Posterior cingulate gyrus (tissue), 11 donors: Measurements from ENCODE around the gene CA4.
"Not testable (repeated sequence)": the region's sequence is repeated elsewhere in the genome, so short reads cannot be mapped to it uniquely, and the experiment has no call there.

Source experiments
- DNase-seq, 10 donors: peaks; one replicate each; pipeline versions ENCODE4 v3.0.0 to v3.0.0-alpha.2; 2020 to 2021; ENCODE audit warnings: mixed read lengths in 3 of 10
- intact Hi-C: fragments of 100-400 bp; cut with DNase I; formaldehyde crosslinking; loops from one replicate; pipeline ENCODE4 v1.15.1; 2023

Gene CA4

DNA sequence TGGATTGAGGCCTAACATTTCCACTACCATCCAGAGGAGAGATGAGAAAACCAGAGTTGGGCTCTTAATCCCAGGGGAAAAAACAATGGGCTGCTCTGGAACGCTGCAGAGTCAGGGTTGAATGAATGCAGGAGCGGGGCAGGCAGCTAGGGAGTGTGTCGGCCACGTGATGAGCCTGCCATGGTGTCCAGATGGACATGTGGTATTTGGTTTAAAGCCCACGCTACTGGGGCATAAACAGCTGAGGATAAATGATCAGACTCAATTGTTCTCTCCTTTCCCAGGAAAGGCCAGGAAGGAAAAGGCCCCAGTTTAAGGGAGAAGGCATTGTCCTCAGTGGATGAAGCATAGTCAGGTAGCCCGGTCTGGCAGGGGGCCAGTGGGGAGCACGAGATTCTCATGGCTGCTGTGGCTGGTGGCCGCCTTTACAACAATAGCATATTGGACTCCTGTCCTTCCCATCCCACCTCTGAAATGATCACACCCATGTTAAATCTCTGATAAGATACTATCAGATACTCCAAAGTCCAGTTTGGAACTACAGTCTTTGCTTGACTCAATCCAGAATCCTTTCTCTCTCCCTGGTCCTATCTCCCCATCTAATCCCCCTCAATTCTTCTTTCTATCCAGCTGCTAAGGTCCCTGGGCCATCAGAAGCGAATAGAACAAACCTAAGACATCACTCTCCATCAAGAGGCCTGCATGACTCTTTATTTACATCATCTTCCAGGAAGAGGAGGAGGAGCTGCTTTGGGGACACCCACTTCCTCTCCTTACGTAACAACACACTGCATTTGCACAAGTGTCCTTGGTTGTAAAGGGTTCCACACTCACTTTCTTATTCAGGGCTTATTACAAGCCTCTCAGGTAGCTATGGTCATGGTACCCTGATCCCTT, 20.4 kb downstream of the CA4 start:
- intact Hi-C loops: no loop called here
- peak in 1 of 10 donors; percentile 35 for DNase-seq

DNA sequence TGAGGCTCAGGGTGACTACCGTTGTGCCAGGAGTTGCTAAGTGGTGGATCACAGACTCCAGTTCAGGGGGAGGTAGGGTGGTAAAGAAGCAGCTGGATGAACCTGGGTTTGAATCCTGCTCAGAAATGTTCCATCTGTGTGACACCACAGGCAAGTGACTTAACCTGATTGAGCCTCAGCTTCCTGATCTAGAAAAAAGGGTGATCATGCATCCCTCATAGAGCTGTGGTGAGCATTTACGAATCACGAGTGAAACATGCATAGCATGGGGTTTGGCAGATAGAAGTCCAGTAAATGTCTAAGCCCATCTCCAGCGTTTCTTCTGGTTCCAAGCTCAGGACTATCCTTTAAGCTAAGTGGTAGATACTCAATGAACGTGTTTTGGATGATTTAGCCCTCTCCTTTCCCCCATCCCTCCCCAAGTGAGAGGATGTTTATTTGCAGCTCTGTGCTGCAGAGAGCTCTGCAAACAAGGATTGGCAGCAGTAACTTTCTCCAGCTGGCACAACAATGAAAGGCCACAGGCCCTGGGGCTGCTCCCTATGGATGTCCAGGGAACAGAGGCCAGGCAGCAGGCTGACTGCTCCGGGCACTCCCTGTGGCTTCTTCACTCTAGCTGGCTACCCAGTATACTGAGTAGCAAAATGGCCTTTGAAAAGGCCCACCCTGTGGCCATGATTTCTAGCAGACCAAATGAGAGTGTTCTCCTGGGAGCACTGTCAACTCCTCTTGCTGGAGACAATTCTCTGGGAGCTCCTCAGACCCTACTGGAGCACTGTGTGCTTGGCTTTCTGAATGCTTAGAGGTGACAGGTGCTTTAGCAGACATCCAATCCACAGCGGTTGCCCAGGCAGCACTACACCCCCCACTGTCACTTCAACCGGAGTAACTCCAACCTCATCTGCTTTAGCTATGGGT, 21.3 kb downstream of the CA4 start:
- peak; percentile 31 to 94 (median 58) for DNase-seq
- intact Hi-C loops: no loop called here

DNA sequence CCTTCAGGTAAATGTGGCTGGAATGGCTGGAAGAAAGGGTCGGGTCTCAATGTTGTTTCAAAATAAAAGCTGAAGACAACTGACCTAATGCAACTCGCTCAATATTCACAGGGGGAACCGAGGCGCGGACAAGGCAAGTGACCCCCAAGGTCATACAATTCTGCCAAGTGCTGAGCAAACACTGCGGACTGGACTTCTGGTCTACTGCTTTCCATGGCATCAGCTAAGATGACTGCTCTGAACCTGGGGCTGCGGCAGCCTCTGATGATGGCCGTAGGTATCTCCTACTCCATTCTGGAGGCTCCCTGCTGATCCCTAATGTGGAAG, 21.9 kb downstream of the CA4 start:
- intact Hi-C loops: no loop called here
- DNase-seq: no peak

GRCh38 chr17:60173304-60173819, 23.6 kb downstream of the CA4 start:
- DNase-seq: no peak
- intact Hi-C loops: no loop called here

DNA sequence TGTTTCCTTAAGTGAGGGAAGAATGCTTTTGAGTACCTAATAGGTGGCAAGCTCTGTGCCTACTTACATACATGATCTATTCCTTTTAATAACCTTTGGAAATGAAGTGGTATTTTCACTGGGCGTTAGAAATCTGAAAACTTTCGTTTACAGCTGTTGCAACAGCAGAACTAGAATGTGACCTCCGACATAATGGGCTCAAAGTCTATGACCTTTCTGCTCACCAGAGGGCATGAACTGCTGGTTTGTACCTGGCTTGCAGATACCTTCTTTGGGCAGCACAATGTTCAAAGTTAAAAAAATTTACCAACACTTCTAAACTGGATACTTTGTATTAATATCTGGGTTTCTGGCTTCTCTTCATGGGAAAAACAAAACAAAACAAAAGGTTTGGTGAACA, 24.3 kb downstream of the CA4 start:
- intact Hi-C loops: loop anchor here (2.0 kb wide), 1 partner anchor 31 kb away; no protein-coding TSS in a partner anchor
- DNase-seq: no peak

- not testable (repeated sequence) for DNase-seq
- intact Hi-C loops: loop anchor here (2.0 kb wide), 1 partner anchor 32 kb away; no protein-coding TSS in a partner anchor
These were observed 25.0 kb downstream of the CA4 start for GRCh38 chr17:60174767-60175166.

DNA sequence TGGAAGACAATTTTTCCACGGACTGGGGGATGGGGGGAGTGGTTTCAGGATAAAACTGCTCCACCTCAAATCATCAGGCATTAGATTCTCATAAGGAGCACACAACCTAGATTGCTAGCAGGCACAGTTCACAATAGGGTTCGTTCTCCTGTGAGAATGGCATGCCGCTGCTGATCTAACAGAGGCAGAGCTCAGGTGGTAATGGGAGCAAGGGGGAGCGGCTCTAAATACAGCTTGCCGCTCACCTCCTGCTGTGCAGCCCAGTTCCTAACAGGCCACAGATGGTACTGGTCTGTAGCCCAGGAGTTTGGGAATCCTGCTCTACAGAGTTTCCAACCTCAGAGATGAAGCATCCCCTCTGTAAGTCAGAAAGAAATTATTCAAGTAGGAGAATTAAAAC, 27.0 kb downstream of the CA4 start:
- DNase-seq, intact Hi-C loops: not testable (repeated sequence)

DNA sequence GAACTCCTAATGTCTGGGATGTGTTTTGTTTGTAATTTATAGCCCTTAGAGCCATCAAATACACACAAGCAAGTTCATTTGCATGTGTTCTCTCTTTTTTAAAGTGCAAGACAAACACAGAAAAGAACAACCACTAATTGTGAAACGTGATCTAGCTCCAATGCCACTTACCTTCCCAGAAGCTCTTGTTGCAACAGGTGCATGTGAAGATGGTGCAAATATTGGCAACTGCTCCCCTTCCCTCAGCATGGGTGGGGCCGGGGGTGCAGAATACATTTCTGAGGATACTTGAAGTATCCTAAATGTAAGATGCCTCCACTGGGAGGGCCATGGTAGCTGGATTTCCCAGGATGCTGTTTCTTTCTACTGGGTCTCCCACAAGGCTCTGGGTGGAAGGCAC, 28.4 kb downstream of the CA4 start:
- DNase-seq, intact Hi-C loops: not testable (repeated sequence)

GRCh38 chr17:60180380-60180779, 30.6 kb downstream of the CA4 start:
- DNase-seq: not testable (repeated sequence)

DNA sequence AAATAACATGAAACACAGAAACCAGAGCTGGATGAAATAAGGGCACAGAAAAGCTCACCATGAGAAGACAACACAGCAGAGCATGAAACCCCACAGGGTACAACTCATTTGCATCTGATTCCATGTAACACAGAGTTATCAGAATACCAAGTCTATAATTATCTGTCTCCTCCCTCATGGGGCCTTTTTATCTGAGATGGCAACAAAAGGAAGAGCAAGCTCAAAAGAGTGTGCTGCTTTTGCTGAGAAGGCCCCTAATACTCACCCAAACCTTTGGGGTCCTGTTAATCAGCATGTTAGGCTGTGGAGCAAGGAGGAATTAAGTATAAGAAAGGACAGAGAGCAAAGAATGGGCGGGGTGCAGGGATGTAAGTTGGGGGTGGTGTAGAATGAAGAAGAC, 36.6 kb downstream of the CA4 start:
- intact Hi-C loops, DNase-seq: not testable (repeated sequence)

More at GRCh38 chr17:60180380-60180779, 30.6 kb downstream of the CA4 start:
- intact Hi-C loops: not testable (repeated sequence)

GRCh38 chr17:60186846-60187745, 37.3 kb downstream of the CA4 start:
- DNase-seq, intact Hi-C loops: not testable (repeated sequence)

DNA sequence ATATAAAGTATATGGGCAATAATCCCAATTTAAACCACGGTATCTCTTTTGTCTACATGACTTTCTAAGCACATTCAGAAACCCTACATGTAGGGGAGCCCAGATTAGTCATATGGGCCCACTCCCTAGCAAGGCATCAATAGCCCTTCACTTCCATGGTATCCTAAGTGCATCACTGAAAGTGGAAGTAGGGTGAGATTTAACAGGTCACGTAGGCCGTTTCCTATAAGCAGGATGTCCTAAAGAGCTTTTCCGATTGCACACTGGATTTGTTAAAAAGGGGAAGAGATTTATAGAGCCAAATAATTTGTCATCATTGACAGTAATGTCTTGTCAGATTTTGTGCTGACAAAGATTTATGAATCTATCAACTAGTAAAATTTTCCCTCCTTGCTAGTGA, 39.0 kb downstream of the CA4 start:
- DNase-seq: no peak
- intact Hi-C loops: no loop called here

DNA sequence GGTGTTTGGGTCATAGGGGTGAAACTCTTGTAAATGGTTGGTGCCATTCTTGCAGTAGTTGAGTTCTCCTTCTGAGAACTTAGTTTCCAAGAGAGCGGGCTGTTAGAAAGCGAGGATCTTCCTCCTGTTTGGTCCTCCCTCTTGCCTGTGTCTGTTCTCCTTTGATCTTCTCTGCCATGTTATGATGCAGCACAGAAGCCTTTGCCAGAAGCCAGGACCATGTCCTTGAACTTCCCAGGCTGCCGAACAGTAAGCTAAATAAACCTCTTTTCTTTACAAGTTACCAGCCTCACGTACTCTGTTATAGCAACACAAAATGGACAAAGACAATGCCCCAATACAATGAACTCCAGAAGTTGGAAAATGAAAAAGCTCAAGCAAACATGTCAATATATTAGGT, 40.3 kb downstream of the CA4 start:
- intact Hi-C loops, DNase-seq: not testable (repeated sequence)

GRCh38 chr17:60193032-60193431, 43.3 kb downstream of the CA4 start:
- DNase-seq, intact Hi-C loops: not testable (repeated sequence)

DNA sequence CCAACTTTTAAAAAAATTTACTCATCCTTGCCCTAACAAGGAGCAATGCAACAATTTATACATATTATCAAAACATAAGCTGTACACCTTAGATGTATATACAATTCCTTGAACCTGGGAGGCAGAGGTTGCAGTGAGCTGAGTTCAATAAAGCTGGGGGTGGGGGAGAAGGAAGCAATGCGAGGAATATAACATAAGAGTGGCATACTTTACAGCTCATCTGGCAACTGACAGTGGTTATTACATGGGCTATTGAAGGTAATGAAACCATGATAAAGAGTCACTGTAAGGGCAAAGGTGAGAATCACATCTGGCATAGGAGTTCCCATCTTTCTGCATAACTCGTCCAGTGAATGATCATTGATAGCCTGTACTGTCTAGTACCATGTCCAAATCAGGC, 43.7 kb downstream of the CA4 start:
- DNase-seq: no peak
- intact Hi-C loops: no loop called here

GRCh38 chr17:60194141-60194540, 44.4 kb downstream of the CA4 start:
- DNase-seq, intact Hi-C loops: not testable (repeated sequence)

- DNase-seq, intact Hi-C loops: not testable (repeated sequence)
These were observed 48.9 kb downstream of the CA4 start for GRCh38 chr17:60198630-60199029.

DNA sequence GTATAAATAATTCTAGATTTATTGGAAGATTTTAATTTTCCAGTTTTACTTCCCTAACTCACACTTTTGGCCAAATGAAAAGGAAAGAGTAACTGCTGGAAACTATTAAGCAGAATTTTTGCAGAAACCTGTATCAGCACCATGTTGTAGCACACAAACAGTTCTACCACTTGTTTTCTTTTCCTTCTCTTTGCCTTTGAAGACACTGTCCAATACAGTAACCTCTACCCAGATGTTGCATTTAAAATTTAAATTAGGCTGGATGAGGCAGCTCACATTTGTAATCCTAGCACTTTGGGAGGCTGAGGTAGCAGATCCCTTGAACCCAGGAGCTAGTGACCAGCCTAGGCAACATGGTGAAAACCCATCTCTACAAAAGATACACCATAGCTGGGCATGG, 56.0 kb downstream of the CA4 start:
- intact Hi-C loops, DNase-seq: not testable (repeated sequence)

GRCh38 chr17:60208302-60208701, 58.5 kb downstream of the CA4 start:
- intact Hi-C loops, DNase-seq: not testable (repeated sequence)
